HG03025 (cell line): Measurements from ENCODE around the gene VWA1.
"Not testable (repeated sequence)": the region's sequence is repeated elsewhere in the genome, so short reads cannot be mapped to it uniquely, and the experiment has no call there.

Source experiments
- ATAC-seq: cut with Tn5 transposase; IDR thresholded peaks from one replicate; pipeline ENCODE4 v1.9.1; 2021; ENCODE audit warnings: mild to moderate bottlenecking, moderate library complexity; ENCODE audit not compliant: unreplicated experiment, low FRiP score

Gene VWA1

GRCh38 chr1:1480488-1480867 is 45.0 kb downstream of the VWA1 start:
- ATAC-seq = not testable (repeated sequence)

DNA sequence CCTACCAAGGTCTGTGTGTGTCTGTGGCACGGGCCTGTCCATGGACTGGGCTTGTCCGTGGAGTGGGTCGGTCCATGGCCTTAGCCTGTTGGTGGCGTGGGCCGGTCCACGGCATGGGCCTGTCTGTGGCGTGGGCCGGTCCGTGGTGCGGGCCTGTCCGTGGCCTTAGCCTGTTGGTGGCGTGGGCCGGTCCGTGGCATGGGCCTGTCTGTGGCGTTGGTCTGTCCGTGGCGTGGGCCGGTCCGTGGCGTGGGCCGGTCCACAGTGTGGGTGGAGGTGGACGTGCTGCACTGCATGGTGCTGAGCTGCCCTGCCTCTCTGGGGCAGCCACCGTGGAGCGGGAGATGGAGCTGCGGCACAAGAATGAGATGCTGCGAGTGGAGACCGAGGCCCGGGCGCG is 46.3 kb downstream of the VWA1 start:
- ATAC-seq = not testable (repeated sequence)

DNA sequence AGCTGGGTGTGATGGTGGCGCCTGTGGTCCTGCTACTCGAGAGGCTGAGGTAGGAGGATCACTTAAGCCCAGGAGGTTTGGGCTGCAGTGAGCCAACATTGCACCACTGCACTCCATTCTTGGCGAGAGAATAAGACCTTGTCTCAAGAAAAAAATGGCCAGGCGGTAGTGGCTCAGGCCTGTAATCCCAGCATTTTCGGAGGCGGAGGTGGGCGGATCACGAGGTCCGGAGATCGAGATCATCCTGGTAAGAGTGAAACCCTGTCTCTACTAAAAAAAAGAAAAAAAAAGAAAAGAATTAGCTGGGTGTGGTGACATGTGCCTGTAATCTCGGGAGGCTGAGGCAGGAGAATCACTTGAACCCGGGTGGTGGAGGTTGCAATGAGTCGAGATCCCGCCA is 47.4 kb downstream of the VWA1 start:
- no peak for ATAC-seq

DNA sequence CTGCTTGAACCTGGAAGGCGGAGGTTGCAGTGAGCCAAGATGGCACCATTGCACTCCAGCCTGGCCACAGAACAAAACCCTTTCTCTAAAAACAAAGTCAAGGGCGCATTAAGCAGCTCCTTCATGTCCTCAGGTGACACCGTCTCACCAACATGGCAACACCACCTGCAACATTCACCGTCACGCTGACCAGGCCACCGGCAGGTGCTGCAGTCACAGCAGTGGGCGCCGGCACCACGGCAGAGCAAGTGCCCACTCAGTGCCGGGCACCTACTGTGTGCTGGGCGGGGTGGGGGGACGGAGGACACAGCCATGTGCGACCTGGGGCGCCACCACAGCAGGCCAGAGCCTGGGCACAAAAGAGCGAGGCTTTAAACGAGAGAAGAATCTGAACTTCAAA is 48.2 kb downstream of the VWA1 start:
- ATAC-seq = no peak

DNA sequence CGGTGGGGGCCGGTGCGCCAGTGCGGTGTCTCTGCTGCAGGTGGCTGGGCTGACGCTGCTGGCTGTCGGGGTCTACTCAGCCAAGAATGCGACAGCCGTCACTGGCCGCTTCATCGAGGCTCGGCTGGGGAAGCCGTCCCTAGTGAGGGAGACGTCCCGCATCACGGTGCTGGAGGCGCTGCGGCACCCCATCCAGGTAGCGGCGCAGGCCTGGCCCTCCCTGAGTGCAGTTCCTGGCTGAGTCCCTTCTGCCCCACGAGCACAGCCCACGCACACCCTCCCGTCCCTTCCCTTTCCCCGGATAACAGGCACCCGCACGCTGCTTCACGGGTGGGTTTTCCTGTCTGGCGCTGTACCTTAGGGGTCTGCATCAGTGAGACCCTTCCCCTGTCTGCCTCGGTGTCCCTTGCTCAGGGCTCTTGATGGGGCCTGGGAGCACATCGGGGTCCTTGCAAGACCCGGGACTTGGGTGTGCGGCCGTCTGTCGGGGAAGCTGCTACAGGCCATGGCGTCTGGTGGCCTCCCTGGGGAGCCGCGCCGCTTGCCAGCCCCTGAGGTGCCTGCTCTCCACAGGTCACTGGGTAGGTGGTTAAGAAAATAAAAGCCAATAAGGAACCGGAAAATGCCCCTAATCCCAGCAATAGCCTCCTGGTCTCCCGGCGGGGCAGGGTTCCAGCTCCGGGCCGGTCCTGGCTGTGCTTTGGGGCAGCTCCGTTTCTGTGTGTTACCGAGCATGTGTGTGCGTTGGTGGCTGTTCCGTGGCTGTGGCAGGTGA is 49.7 kb downstream of the VWA1 start:
- not testable (repeated sequence) for ATAC-seq

DNA sequence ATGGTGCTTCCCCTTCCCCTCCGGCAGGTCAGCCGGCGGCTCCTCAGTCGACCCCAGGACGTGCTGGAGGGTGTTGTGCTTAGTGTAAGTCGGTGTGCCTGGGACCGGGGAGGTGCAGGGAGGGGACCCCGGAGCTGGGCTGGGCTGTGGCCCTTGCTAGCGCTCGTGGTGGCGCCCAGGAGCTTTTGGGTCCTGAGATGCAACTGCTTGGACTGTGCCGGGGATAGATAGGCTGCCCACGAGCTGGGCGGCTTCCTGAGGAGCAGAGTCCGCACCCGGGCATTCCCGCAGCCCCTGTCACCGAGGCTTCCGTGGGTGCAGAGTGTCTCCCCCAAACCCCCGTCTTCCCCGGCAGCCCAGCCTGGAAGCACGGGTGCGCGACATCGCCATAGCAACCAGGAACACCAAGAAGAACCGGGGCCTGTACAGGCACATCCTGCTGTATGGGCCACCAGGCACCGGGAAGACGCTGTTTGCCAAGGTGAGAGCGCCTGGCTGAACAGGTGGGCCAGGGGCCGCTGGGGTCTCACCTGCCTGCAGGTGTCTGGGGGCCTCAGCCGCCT is 50.3 kb downstream of the VWA1 start:
- ATAC-seq = not testable (repeated sequence)

GRCh38 chr1:1487701-1488100 is 52.2 kb downstream of the VWA1 start:
- no peak for ATAC-seq

GRCh38 chr1:1489231-1489630 is 53.7 kb downstream of the VWA1 start:
- ATAC-seq = no peak

GRCh38 chr1:1489861-1490260 is 54.4 kb downstream of the VWA1 start:
- no peak for ATAC-seq

GRCh38 chr1:1490633-1491230 is 55.2 kb downstream of the VWA1 start:
- no peak for ATAC-seq

GRCh38 chr1:1491601-1492000 is 56.1 kb downstream of the VWA1 start:
- no peak for ATAC-seq
